HG03175 (cell line): ENCODE measurements around the gene DACH2.
A peak's percentile ranks its signal among the peaks of the same experiment; 100 is the strongest.
"Not testable (repeated sequence)": the region's sequence is repeated elsewhere in the genome, so short reads cannot be mapped to it uniquely, and the experiment has no call there.

Experiments
- ATAC-seq: cut with Tn5 transposase; IDR thresholded peaks from one replicate; pipeline ENCODE4 v1.9.1; 2021; ENCODE audit warnings: mild to moderate bottlenecking, moderate library complexity; ENCODE audit not compliant: unreplicated experiment

The DACH2 gene

GRCh38 chrX:86148024-86148511 is at the start of gene DACH2:
Gene DACH2 (plus strand): TSS chrX:86148451.
- ATAC-seq, result peak; percentile 90

GRCh38 chrX:86102341-86102740 is 45.9 kb upstream of the DACH2 start:
- no peak for ATAC-seq

- no peak for ATAC-seq
These were observed 45.2 kb upstream of the DACH2 start for GRCh38 chrX:86103061-86103460.

GRCh38 chrX:86104526-86104925 is 43.7 kb upstream of the DACH2 start:
- no peak for ATAC-seq

- no peak for ATAC-seq
These were observed 26.3 kb upstream of the DACH2 start for GRCh38 chrX:86121916-86122315.

- ATAC-seq, result no peak
These were observed 14.5 kb upstream of the DACH2 start for GRCh38 chrX:86133761-86134160.

GRCh38 chrX:86137071-86137470 is 11.2 kb upstream of the DACH2 start:
- ATAC-seq, result no peak

GRCh38 chrX:86141786-86142185 is 6.5 kb upstream of the DACH2 start:
- ATAC-seq, result no peak

- ATAC-seq, result no peak
These were observed 2.1 kb upstream of the DACH2 start for GRCh38 chrX:86146102-86146501.

GRCh38 chrX:86148594-86148993 is 343 bp downstream of the DACH2 start:
- no peak for ATAC-seq

- ATAC-seq, result no peak
These were observed 868 bp downstream of the DACH2 start for GRCh38 chrX:86149119-86149518.

- ATAC-seq, result no peak
These were observed 6.3 kb downstream of the DACH2 start for GRCh38 chrX:86154553-86154952.

- ATAC-seq, result no peak
These were observed 23.1 kb downstream of the DACH2 start for GRCh38 chrX:86171366-86171765.

- no peak for ATAC-seq
These were observed 30.7 kb downstream of the DACH2 start for GRCh38 chrX:86178906-86179305.

- not testable (repeated sequence) for ATAC-seq
These were observed 33.1 kb downstream of the DACH2 start for GRCh38 chrX:86181325-86181724.

- no peak for ATAC-seq
These were observed 44.6 kb downstream of the DACH2 start for GRCh38 chrX:86192827-86193226.

- no peak for ATAC-seq
These were observed 46.5 kb downstream of the DACH2 start for GRCh38 chrX:86194758-86195157.

- ATAC-seq, result no peak
These were observed 47.1 kb downstream of the DACH2 start for GRCh38 chrX:86195343-86195742.

- ATAC-seq, result no peak
These were observed 49.6 kb downstream of the DACH2 start for GRCh38 chrX:86197815-86198214.

GRCh38 chrX:86210772-86211171 is 62.5 kb downstream of the DACH2 start:
- ATAC-seq, result no peak

GRCh38 chrX:86215260-86215659 is 67.0 kb downstream of the DACH2 start:
- ATAC-seq, result no peak

GRCh38 chrX:86237482-86237881 is 89.2 kb downstream of the DACH2 start:
- ATAC-seq, result no peak

- ATAC-seq, result no peak
These were observed 93.3 kb downstream of the DACH2 start for GRCh38 chrX:86241547-86241946.

- ATAC-seq, result no peak
These were observed 115.3 kb downstream of the DACH2 start for GRCh38 chrX:86263526-86263925.
